ENCODE measurements around the gene SENP3. TPM values are rescaled to one million over a fixed set of nuclear protein-coding genes. Genes with fewer than 3 reads are reported as not detected.

SENP3 gene
- total and polyA plus RNA-seq, 2 of the 13 experiments (the other 11 are each of a cell fraction or from before 2014, with no cell fraction given): 55.8 to 75.4 TPM

GRCh38 chr17:7583253-7584109, 21.8 kb downstream of the SENP3 start, which contains the start of gene MPDU1 (continued):
- no peak for TF ChIP-seq GLMP (CRISPR knock-in tag; IDR thresholded peaks at IDR 0.05; ENCODE audit: borderline replicate concordance)
- TF ChIP-seq ZNF367 (CRISPR knock-in tag; IDR thresholded peaks at IDR 0.05; ENCODE audit: borderline replicate concordance): peak; percentile 70; the same call in 1 of the 2 replicates
- peak; percentile 95; the same call in 1 of the 2 replicates for TF ChIP-seq CSRNP1 (CRISPR knock-in tag; IDR thresholded peaks at IDR 0.05)
- no peak for TF ChIP-seq AKNA (CRISPR knock-in tag; IDR thresholded peaks at IDR 0.05; ENCODE audit: borderline replicate concordance)
- TF ChIP-seq HMGA1 (CRISPR knock-in tag; conservative IDR thresholded peaks at IDR 0.05): no peak
- 0 out of 2 replicates have a peak, but pooled peaks have one; percentile 0 for TF ChIP-seq TFAP4 (IDR thresholded peaks at IDR 0.05; ENCODE audit: borderline replicate concordance, low read depth)
- TF ChIP-seq ZNF354B (CRISPR knock-in tag; IDR thresholded peaks at IDR 0.05): 0 out of 2 replicates have a peak, but pooled peaks have one; percentile 88
- no peak for TF ChIP-seq TBP (CRISPR knock-in tag; IDR thresholded peaks at IDR 0.05)
- 0 out of 2 replicates have a peak, but pooled peaks have one; percentile 24 for TF ChIP-seq ZNF749 (CRISPR knock-in tag; IDR thresholded peaks at IDR 0.05; ENCODE audit: borderline replicate concordance)
- TF ChIP-seq GABPB1 (CRISPR knock-in tag; IDR thresholded peaks at IDR 0.05): peak; percentile 94
